Gastrocnemius medialis (tissue), 4 donors: ENCODE results near the gene FBLN2.

Source experiments
- POLR2A ChIP-seq, 2 donors: fragments of 450-650 bp; IDR thresholded peaks; one replicate each; pipeline ENCODE4 v1.6.1; 2017; ENCODE audit warnings: antibody characterized with exemption in 2 of 2, mild to moderate bottlenecking in 2 of 2, moderate library complexity in 2 of 2
- TF ChIP-seq, protein P1 (sequence below), 5 experiments: fragments of 450-650 bp in 3 of 5; fragments of 200-600 bp in 2 of 5; sonication (generic) in 2 of 5; IDR thresholded peaks in 4 of 5; conservative IDR thresholded peaks in 1 of 5; 1 replicate in 4 of 5; 2 replicates in 1 of 5; pipeline ENCODE4 v1.5.1; 2016 to 2019; ENCODE audit warnings: antibody characterized with exemption in 5 of 5, mild to moderate bottlenecking in 3 of 5, moderate library complexity in 3 of 5

DNA sequence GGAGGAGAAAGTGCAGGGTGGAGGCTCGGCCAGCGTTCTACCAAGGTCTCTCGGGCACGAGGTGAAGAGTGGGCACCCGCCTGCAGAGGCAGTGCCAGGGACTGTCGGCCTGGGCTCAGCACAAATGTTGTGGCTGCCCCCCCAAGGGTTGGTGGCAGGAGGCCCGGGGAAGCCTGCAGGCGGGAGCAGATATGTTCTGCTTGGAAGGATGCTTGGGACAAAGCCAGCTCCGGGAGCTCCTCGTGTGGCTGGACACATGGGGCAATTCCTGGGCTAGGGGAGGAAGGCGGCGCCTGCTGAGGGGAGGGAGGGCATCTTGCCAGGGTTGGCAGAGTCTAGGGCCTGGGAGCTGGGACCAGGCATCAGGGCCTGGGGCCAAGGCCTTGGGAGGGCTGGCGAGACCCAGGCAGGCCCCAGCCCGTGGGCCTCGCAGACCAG is 30.4 kb upstream of the FBLN2 start:
- no peak for TF ChIP-seq POLR2A (IDR thresholded peaks at IDR 0.05)
- TF ChIP-seq, protein P1, sequence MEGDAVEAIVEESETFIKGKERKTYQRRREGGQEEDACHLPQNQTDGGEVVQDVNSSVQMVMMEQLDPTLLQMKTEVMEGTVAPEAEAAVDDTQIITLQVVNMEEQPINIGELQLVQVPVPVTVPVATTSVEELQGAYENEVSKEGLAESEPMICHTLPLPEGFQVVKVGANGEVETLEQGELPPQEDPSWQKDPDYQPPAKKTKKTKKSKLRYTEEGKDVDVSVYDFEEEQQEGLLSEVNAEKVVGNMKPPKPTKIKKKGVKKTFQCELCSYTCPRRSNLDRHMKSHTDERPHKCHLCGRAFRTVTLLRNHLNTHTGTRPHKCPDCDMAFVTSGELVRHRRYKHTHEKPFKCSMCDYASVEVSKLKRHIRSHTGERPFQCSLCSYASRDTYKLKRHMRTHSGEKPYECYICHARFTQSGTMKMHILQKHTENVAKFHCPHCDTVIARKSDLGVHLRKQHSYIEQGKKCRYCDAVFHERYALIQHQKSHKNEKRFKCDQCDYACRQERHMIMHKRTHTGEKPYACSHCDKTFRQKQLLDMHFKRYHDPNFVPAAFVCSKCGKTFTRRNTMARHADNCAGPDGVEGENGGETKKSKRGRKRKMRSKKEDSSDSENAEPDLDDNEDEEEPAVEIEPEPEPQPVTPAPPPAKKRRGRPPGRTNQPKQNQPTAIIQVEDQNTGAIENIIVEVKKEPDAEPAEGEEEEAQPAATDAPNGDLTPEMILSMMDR (IDR thresholded peaks at IDR 0.05 in 4 of 5, conservative IDR thresholded peaks at IDR 0.05 in 1 of 5): no peak
